ENCODE results near the gene ADAM19.

The ADAM19 gene

GRCh38 chr5:157578079-157578780, 2.7 kb upstream of the ADAM19 start:
- no peak for TF ChIP-seq CTCF (IDR thresholded peaks at IDR 0.05)

- no peak for TF ChIP-seq CTCF (IDR thresholded peaks at IDR 0.05)
Measured at GRCh38 chr5:157576678-157577077, 1.1 kb upstream of the ADAM19 start.

DNA sequence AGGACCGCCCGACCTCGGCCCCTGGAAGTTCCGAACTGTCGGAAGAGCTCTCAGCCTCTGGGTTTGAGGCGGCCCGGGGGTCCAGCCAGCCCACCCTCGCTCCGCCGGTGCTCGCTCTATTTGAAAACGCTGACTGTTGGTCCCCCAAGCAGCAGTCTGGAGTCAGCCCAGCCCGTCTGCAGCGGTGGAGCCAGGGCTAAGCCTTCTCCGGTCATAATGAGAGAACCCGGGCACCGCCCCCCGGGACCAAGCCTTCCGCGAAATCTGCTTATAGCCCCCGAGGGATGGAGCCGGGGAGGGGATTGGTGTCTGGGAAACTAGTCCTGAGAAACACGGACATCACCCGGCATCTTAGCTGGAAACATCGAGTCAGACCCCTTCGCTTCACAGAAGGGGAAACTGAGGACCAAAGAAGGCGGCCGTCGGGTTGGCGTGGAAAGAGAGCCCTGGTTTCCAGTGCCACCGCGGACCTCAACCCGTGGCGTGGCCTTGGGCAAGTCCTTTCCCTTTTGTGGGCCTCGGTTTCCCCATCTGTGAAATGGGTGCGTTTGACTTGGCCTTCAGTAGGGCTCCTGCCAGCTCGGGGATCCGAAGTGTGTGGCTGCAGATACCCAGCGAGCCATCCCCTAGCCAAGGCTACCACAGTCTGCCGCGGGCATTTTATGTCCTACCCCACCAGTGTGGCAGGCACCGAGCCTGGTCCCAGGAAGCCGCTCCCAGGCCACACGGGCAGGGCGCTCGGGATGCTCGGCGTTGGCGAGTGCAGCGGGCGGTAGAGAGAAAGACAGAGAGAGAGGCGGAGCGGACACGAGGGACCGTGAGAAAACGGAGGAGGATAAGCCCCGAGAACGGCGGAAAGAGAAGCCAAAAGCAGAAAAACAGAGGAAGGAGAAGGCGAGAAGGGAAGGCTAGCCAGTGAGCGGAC, 857 bp downstream of the ADAM19 start:
- TF ChIP-seq CTCF (IDR thresholded peaks at IDR 0.05) = no peak

DNA sequence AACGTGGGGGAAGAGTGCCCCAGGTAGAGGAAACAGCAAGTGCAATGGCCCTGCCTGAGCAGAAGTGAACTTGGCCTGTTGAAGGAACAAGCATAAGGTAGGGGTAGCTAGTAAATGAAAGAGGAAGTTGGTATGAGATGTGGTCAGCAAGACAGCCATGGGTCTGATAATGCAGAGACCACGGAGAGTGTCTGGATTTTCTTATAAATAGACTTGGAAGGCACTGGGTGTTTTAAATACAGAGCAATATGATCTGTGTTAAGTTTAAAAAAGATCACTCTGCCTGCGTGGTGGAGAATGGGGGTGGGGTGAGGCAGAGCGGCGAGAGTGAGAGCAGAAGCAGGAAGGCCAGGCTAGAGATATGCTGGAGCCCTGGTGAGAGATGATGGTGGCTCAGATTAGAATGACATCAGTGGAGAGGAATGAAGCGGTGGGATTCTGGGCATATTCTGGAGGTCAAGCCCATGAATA, 4.2 kb downstream of the ADAM19 start:
- TF ChIP-seq CTCF (IDR thresholded peaks at IDR 0.05) = no peak

- no peak for TF ChIP-seq CTCF (IDR thresholded peaks at IDR 0.05)
Measured at GRCh38 chr5:157570531-157571200, 4.9 kb downstream of the ADAM19 start.

GRCh38 chr5:157568720-157569119, 6.9 kb downstream of the ADAM19 start:
- no peak for TF ChIP-seq CTCF (IDR thresholded peaks at IDR 0.05)

DNA sequence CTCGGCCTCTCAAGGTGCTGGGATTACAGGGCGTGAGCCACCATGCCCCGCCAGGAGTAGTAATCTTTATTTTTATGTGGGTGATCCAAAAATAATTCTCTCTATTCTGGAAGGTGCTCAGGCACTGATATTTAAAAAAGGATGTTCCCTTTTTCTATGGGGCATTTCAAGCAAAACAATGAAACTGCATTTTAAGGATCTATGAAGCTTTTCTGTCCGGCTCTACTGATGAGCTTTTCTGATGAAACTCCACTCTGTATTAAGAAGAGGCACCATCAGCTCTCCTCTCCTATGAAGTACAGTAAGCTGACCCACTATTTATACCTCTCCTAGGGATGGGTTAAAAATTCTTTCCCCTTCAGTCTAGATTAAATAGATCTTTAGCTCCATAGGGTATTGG, 7.4 kb downstream of the ADAM19 start:
- TF ChIP-seq CTCF (IDR thresholded peaks at IDR 0.05) = no peak

Data from LNCAP (cell line).